Stimulated activated CD8-positive, alpha-beta memory T cell treated with anti-CD3 and anti-CD28 coated beads, Interleukin-2, amount 100 ng/mL, for 48 hours (primary cell): ENCODE measurements around the gene ADGRB2.

Experiments
- DNase-seq, 2 donors: peaks; one replicate each; pipeline ENCODE4 v3.0.0-alpha.2; 2020; ENCODE audit warnings: low read depth in 2 of 2

Gene ADGRB2

GRCh38 chr1:31782421-31783410, 18.6 kb upstream of the ADGRB2 start:
- no peak for DNase-seq

GRCh38 chr1:31781756-31782371, 17.7 kb upstream of the ADGRB2 start:
- no peak for DNase-seq

GRCh38 chr1:31781138-31781755, 17.1 kb upstream of the ADGRB2 start:
- DNase-seq = no peak

- DNase-seq = no peak
These were observed 16.5 kb upstream of the ADGRB2 start for GRCh38 chr1:31780632-31781031.

GRCh38 chr1:31779687-31780086, 15.5 kb upstream of the ADGRB2 start:
- DNase-seq = no peak

GRCh38 chr1:31778763-31779488, 14.8 kb upstream of the ADGRB2 start:
- DNase-seq = no peak

GRCh38 chr1:31776516-31776915, 12.4 kb upstream of the ADGRB2 start:
- DNase-seq = no peak

- no peak for DNase-seq
These were observed 11.9 kb upstream of the ADGRB2 start for GRCh38 chr1:31776032-31776431.

GRCh38 chr1:31775210-31775999, 11.3 kb upstream of the ADGRB2 start:
- no peak for DNase-seq

GRCh38 chr1:31774495-31774894, 10.4 kb upstream of the ADGRB2 start:
- DNase-seq = no peak

- DNase-seq = no peak
These were observed 9.7 kb upstream of the ADGRB2 start for GRCh38 chr1:31773861-31774260.

GRCh38 chr1:31772669-31773248, 8.6 kb upstream of the ADGRB2 start:
- no peak for DNase-seq

GRCh38 chr1:31771891-31772668, 7.9 kb upstream of the ADGRB2 start:
- no peak for DNase-seq

GRCh38 chr1:31769720-31770390, 5.7 kb upstream of the ADGRB2 start:
- DNase-seq = no peak

GRCh38 chr1:31768939-31769704, 5.0 kb upstream of the ADGRB2 start:
- DNase-seq = no peak

- no peak for DNase-seq
These were observed 4.3 kb upstream of the ADGRB2 start for GRCh38 chr1:31768407-31768907.

GRCh38 chr1:31767225-31767624, 3.1 kb upstream of the ADGRB2 start:
- DNase-seq = no peak

- DNase-seq = no peak
These were observed 1.4 kb upstream of the ADGRB2 start for GRCh38 chr1:31765516-31765915.
